NCI-H2029 (cell line): Measurements from ENCODE around the gene CEP97.
A peak's percentile ranks its signal among the peaks of the same experiment; 100 is the strongest.
"Not testable (repeated sequence)": the region's sequence is repeated elsewhere in the genome, so short reads cannot be mapped to it uniquely, and the experiment has no call there.

Experiments
- DNase-seq: peaks from one replicate; lab custom pipeline; 2025; lab: John Stamatoyannopoulos, UW

The CEP97 gene, protein sequence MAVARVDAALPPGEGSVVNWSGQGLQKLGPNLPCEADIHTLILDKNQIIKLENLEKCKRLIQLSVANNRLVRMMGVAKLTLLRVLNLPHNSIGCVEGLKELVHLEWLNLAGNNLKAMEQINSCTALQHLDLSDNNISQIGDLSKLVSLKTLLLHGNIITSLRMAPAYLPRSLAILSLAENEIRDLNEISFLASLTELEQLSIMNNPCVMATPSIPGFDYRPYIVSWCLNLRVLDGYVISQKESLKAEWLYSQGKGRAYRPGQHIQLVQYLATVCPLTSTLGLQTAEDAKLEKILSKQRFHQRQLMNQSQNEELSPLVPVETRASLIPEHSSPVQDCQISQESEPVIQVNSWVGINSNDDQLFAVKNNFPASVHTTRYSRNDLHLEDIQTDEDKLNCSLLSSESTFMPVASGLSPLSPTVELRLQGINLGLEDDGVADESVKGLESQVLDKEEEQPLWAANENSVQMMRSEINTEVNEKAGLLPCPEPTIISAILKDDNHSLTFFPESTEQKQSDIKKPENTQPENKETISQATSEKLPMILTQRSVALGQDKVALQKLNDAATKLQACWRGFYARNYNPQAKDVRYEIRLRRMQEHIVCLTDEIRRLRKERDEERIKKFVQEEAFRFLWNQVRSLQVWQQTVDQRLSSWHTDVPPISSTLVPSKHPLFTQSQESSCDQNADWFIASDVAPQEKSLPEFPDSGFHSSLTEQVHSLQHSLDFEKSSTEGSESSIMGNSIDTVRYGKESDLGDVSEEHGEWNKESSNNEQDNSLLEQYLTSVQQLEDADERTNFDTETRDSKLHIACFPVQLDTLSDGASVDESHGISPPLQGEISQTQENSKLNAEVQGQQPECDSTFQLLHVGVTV

DNA sequence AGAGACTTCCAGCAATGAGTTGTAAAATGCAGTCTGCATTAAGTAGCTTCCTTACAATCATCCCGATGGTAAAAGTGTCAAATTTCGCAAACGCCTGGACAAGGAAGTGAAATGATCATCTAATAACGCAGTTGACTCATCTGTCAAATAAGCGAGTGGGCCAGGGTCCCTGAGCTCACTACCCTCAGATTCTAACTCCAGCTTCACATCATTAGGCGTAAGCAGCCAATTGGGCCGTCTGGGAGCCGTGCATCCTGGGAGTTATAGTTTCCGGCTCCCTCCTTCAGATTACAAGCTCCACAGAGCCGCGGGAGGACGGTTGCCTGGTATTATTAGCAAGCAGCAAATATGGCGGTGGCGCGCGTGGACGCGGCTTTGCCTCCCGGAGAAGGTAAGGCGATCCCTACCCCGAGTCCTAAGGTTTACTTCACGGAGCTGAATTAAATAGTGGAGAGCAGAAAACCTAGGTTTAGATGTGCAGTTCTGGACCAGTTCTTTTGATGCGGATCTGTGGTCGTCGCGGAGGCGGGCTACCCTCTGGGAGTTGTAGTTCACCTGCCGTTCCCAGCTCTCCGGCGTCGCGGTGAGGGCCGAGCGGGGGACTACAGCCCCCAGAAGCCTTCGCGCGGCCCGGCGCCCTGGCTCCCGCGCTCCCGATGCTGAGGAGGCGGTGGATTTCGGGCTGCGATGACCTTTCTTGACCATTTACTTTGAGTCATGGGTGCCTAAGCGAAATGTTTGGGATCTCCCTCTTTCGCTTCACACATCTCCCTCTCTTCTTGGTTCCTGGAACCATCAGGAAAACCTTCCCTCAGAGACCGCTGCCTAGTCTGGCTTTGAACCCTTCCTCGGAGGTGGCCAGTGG lies at the start of gene CEP97:
Gene CEP97 (plus strand): TSS at position 286 of the 865 bp plus-strand sequence. CDS start 63 bp downstream, at position 349.
- DNase-seq, result peak; percentile 88

DNA sequence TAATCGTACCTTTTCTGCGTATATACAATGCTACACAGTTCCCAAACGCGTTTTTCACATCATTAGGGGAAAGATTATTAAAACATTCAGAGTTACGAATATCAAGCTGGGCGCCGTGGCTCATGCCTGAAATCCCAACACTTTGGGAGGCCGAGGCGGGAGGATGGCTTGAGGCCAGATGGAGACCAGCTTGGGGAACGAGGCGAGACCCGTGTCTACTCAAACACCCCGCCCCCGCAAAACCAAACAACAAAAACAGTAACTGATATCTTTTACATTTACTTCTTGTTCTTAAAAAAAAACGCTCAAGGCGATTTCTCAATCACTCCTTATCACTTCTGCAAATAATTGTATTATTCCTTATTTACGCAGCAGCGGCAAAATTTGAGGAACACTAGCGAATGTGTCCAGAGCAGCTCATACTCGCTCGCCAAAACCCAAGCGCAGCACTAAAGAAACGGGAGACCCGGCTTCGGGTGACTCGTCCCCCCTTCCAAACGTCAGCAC lies 48.7 kb upstream of the CEP97 start:
- DNase-seq, result no peak

DNA sequence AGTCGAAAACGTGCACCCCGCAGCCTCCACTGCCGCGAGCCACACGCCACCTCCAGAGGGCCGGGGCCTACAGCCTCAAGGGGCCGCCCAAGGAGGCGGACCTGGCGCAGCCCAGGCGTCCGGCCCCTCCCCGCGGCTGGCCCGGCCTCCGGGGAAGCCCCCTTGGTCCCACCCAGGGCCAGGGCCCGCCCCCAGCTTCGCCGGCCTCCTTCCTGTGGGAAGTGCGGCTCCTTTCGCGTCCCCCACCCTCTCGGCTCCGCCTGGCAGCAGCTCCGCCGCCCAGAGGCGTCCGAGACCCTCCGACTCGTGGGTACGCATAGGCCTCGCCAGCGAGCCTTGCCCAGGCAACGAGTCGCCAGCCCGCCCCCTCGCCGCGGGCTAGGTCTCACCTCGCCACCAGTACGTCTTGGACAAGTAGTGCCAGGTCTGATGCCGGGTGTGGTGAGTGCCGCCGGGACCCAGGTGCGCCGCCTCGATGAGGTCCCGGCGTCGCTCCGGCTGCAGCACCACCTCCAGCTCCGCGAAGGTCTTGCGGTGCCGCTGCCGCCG lies 48.1 kb upstream of the CEP97 start:
- no peak for DNase-seq

DNA sequence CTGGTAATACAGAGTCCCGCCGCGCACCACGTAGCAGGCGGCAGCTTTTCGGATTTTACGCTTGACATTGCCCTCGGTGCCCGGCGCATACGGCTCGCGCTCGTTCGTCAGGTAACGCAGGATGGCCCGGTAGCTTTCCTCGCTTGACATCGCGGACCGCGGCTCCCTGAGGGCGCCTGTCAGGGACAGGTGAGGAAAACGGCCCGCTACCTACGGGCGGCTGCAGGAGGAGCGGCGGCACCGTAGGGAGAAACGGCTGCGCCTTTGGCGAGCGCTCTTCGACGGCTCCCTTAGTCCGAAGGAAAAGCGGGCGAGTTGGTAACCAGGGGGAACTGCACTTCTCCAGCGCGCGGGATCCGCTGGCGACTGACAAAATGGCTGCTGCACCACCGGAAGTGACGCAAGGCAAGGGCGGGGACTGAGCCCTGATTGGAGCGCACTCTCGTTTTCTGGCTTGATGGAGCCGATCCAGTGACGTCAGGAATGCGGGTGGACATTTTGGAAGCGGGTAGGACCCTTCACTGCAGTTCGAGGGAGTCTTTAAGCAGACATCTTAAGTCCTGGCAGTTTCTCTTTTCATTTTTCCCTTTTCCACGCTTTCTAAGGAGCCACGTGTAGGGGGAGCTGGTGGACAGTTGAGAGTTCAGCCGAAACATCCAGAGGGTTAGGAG lies 47.5 kb upstream of the CEP97 start, which contains the start of gene ZBTB11:
Gene ZBTB11 (minus strand): TSS at position 368 of the 671 bp plus-strand sequence. CDS start 218 bp downstream, at position 150.
- DNase-seq, result no peak

GRCh38 chr3:101677436-101678286 lies 46.8 kb upstream of the CEP97 start:
- no peak for DNase-seq

DNA sequence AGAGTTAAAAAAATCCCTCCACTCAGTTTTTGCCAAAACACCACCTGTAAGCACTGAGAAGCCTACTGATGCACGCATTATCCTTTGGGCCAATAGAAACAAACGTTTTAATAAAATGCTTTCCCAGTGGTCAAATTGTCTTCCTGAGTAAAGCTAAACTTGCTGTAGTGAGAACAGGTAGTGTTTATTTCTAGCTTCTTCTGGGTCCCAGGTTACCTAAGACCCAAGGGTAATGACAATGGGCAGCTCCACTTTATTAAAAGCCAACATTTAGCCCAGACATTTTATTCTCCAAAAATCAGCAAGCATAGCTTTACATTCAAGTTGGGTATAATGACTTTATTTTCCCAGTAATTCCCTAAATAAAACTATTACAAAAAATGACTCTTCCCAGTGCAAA lies 45.6 kb upstream of the CEP97 start:
- not testable (repeated sequence) for DNase-seq

DNA sequence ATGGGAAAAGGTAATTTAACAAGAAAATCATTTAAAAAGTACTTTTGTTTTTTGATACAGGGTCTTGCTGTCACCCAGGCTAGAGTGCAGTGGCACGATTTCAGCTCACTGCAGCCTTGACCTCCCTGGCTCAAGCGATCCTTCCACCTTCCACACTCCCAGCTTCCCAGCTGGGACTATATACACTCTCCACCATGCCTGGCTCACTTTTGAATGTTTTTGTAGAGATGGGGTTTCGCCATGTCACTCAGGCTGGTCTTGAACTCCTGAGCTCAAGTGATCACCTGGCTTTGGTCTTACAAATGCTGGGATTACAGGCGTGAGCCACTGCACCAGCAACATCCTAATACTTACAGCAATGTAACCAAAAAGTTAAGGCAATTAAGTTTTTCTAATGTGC lies 43.9 kb upstream of the CEP97 start:
- DNase-seq, result no peak

DNA sequence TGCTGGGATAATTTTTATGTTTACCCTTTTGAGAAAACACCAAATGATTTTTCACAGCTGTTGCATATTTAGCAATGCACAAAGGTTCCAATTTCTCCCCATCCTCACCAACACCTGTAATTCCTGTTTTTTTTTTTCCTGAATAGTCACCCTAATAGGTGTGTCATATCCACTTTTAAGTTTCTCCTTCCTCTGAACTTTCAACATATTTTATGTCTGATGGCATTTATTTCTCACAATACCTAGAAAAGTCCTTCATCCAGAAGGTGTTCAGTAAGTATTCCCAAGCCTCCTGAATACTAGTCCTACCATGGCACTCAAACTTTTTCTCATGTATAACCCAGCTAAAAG lies 39.4 kb upstream of the CEP97 start:
- no peak for DNase-seq

DNA sequence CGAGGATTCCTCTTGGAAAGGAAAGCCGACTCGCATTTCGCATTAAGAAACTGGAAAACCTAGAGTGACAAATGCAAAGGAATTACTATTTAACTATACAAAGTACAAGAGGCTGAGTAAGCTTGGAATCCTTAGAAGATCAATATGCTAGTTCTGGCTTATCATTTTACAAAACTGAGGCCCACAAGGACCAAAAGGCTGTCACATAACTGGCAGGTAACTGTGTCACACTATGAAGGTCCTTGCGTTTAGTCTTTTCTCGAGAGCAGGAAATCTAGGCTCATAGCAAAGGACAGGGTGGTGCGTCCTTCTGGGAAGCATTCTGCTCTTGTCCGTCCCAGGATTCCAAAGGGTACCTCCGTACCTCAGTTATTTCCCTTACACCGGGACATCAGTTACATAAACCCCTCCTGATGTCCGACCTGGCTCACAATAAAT lies 38.5 kb upstream of the CEP97 start:
- no peak for DNase-seq

DNA sequence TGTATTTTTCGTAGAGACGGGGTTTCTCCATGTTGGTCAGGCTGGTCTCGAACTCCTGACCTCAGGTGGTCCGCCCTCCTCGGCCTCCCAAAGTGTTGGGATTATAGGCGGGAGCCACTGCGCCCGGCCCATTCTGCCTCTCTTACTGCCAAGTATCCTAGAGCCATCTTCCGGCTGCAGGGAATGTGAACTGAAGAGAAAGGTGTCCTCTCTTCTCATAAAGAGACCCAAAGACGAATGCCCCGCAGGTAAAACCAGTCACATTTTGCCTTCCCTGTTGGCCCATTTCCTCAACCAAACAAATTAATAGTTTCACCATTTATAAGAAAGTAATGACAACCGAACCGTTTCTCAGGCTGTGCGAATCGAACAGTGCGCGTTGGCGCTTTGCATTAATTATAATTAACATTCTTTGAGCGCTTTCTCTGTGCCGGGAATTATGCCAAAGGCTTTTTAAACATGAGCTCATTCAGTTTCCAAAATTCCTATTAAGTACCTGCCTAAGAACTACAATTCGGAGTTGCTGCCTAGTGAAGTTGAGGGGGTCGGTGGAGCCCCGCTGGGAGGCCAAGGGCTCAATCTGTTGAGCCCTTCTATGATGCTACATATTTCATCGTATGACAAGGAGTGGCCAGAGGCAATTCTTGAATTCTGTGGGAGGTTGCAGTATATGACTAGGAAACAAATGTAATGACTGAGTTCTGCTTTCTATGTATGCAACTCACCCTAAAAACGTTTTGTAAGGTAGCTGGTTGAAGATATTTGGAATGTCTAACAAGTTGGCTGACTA lies 37.1 kb upstream of the CEP97 start:
- DNase-seq, result no peak

DNA sequence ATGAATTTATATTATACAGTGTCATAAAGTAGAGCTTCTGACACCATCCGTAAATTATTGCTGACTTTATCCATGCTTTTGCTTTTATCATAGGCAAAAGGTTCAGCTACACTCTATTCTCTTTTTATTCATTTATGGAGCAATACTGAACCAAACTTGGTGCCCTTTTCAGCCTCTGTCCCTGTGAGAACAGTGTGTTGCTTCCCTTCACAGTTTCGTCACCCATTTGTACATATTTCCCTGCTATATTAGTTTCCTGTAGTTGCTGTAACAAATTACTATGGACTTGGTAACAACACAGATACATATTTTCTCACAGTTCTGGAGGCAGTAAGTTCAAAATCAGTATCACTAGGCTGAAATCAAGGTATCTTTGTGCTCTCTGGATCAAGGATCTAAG lies 35.1 kb upstream of the CEP97 start:
- no peak for DNase-seq

GRCh38 chr3:101690972-101691371 lies 33.4 kb upstream of the CEP97 start:
- DNase-seq, result no peak

DNA sequence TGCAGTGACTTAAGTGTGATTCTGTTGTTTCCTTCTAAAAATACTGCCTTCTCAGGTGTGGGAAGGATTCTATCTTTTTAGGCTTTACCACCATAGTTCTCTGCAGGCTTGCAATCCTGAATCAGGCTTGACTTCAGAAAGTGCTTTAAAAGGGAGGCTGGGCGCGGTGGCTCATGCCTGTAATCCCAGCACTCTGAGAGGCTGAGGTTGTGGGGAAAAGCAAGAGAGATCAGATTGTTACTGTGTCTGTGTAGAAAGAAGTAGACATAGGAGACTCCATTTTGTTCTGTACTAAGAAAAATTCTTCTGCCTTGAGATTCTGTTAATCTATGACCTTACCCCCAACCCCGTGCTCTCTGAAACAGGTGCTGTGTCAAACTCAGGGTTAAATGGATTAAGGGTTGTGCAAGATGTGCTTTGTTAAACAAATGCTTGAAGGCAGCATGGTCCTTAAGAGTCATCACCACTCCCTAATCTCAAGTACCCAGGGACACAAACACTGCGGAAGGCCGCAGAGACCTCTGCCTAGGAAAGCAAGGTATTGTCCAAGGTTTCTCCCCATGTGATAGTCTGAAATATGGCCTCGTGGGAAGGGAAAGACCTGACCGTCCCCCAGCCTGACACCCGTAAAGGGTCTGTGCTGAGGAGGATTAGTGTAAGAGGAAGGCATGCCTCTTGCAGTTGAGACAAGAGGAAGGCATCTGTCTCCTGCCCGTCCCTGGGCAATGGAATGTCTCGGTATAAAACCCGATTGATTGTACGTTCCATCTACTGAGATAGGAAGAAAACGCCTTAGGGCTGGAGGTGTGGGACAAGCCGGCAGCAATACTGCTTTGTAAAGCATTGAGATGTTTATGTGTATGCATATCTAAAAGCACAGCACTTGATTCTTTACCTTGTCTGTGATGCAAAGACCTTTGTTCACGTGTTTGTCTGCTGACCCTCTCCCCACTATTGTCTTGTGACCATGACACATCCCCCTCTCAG lies 32.4 kb upstream of the CEP97 start:
- not testable (repeated sequence) for DNase-seq

- DNase-seq, result not testable (repeated sequence)
Observed at GRCh38 chr3:101693540-101693939, 30.9 kb upstream of the CEP97 start.

- not testable (repeated sequence) for DNase-seq
Observed at GRCh38 chr3:101694836-101695235, 29.6 kb upstream of the CEP97 start.

- DNase-seq, result no peak
Observed at GRCh38 chr3:101695779-101696372, 28.5 kb upstream of the CEP97 start.
